ENCODE measurements around the gene MTRF1.

DNA sequence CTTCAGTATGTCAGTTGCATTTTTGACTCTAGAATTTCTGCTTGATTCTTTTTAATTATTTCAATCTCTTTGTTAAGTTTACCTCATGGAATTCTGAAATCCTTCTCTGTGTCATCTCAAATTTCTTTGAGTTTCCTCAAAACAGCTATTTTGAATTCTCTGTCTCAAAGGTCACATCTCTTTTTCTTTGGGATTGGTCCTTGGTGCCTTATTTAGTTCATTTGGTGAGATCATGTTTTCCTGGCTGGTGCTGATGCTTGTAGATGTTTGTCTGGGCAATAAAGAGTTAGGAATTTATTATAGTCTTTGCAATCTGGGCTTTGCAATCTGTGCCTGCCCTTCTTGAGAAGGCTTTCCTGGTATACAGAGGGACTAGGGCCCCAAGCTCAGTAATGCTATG lies 50.5 kb downstream of the MTRF1 start:
- no peak for TF ChIP-seq POLR2AphosphoS5 (IDR thresholded peaks at IDR 0.05; ENCODE audit: low read depth, low read length)
- TF ChIP-seq POLR2A (IDR thresholded peaks at IDR 0.05; ENCODE audit: low read depth, low read length) = no peak

Data from GM12892 (cell line).